B cell (primary cell): ENCODE data around the gene NAGPA.

Experiments used
- CTCF ChIP-seq: fragments of 200-600 bp; IDR thresholded peaks from one replicate; pipeline ENCODE4 v1.8.0; 2022; ENCODE audit warnings: antibody characterized with exemption, mild to moderate bottlenecking
- EZH2 ChIP-seq: IDR thresholded peaks from 2 replicates; pipeline ENCODE4 v1.6.1; 2012; ENCODE audit warnings: borderline replicate concordance, low read depth, mild to moderate bottlenecking, moderate library complexity, low read length; ENCODE audit not compliant: insufficient read depth, poor library complexity, severe bottlenecking

- TF ChIP-seq EZH2 (no peak), CTCF (no peak)
These were observed 7.9 kb upstream of the NAGPA start for GRCh38 chr16:5041600-5042133.
